SK-N-SH (cell line): ENCODE measurements around the gene FXR1. TPM values are rescaled to one million over a fixed set of nuclear protein-coding genes. Genes with fewer than 3 reads are reported as not detected.

Source experiments
- CTCF ChIA-PET: fragments of 300-600, 350-600 bp; formaldehyde crosslinking; extraction: SDS; loops from one replicate; lab custom pipeline; 2021; lab: Yijun Ruan, JAX
- POLR2A ChIA-PET: fragments of 350-600 bp; sonication (Branson Sonifier 250); formaldehyde crosslinking; extraction: SDS; loops from one replicate; lab custom pipeline; 2020; ENCODE audit warnings: antibody characterized with exemption, inconsistent platforms; lab: Yijun Ruan, JAX
- DNase-seq: peaks from one replicate; pipeline ENCODE4 v3.0.0; 2012
- H2AFZ ChIP-seq: fragments of 200-600 bp; sonication (generic); 2 replicates; pipeline ENCODE4 v1.8.1; 2016; ENCODE audit warnings: antibody characterized with exemption, mild to moderate bottlenecking, low read depth
- H3F3A ChIP-seq: fragments of 200-600 bp; sonication (generic); replicated peaks from 2 replicates; pipeline ENCODE3; 2016; ENCODE audit warnings: antibody characterized with exemption, mild to moderate bottlenecking; ENCODE audit not compliant: insufficient read depth
- H3K27ac ChIP-seq, 2 experiments: fragments of 200-500 bp in 1 of 2; fragments of 200-600 bp in 1 of 2; sonication (Bioruptor generic) in 1 of 2; sonication (generic), shearing (Covaris generic) in 1 of 2; 2 replicates each; pipeline versions ENCODE4 v1.5.1 to v1.6.1; 2014 to 2016; ENCODE audit warnings: low read depth in 2 of 2, inconsistent platforms in 1 of 2, low read length in 1 of 2, mild to moderate bottlenecking in 1 of 2, mixed read lengths in 1 of 2
- H3K27me3 ChIP-seq: fragments of 200-600 bp; sonication (generic), shearing (Covaris generic); 2 replicates; pipeline ENCODE4 v1.6.1; 2016; ENCODE audit warnings: mixed run types; ENCODE audit not compliant: insufficient read depth
- H3K36me3 ChIP-seq, 2 experiments: fragments of 200-500 bp in 1 of 2; fragments of 200-600 bp in 1 of 2; sonication (Bioruptor generic) in 1 of 2; sonication (generic) in 1 of 2; replicated peaks in 1 of 2; 2 replicates each; pipeline versions ENCODE3 to v1.5.1; 2014 to 2016; ENCODE audit warnings: low read length in 1 of 2, mild to moderate bottlenecking in 1 of 2; ENCODE audit not compliant: insufficient read depth in 2 of 2, control insufficient read depth in 1 of 2
- H3K4me1 ChIP-seq, 2 experiments: fragments of 200-500 bp in 1 of 2; fragments of 200-600 bp in 1 of 2; sonication (Bioruptor generic) in 1 of 2; sonication (generic), shearing (Covaris generic) in 1 of 2; 2 replicates each; pipeline versions ENCODE4 v1.5.1 to v1.6.1; 2014 to 2016; ENCODE audit warnings: low read depth in 1 of 2, low read length in 1 of 2, mixed run types in 1 of 2; ENCODE audit not compliant: insufficient read depth in 2 of 2, control insufficient read depth in 1 of 2
- H3K4me2 ChIP-seq: fragments of 200-600 bp; sonication (generic), shearing (Covaris generic); 2 replicates; pipeline ENCODE4 v1.6.1; 2017; ENCODE audit warnings: mixed run types
- H3K4me3 ChIP-seq, 2 experiments: fragments of 200-500 bp in 1 of 2; fragments of 200-600 bp in 1 of 2; sonication (Bioruptor generic) in 1 of 2; sonication (generic), shearing (Covaris generic) in 1 of 2; 2 replicates each; pipeline versions ENCODE4 v1.5.1 to v1.8.1; 2014 to 2016; ENCODE audit warnings: low read depth in 2 of 2, inconsistent platforms in 1 of 2, low read length in 1 of 2, mild to moderate bottlenecking in 1 of 2, mixed read lengths in 1 of 2, moderate library complexity in 1 of 2
- H3K79me2 ChIP-seq: fragments of 200-600 bp; sonication (generic); 2 replicates; pipeline ENCODE4 v1.8.1; 2017; ENCODE audit warnings: mild to moderate bottlenecking; ENCODE audit not compliant: insufficient read depth
- H3K9ac ChIP-seq: fragments of 200-600 bp; sonication (generic); 2 replicates; pipeline ENCODE4 v1.6.1; 2017; ENCODE audit warnings: mixed run types
- H3K9me2 ChIP-seq: fragments of 200-600 bp; sonication (generic); 2 replicates; pipeline ENCODE4 v1.6.1; 2017; ENCODE audit warnings: mixed run types
- H3K9me3 ChIP-seq: fragments of 200-600 bp; sonication (generic); 2 replicates; pipeline ENCODE4 v1.6.1; 2017; ENCODE audit warnings: mixed run types, mild to moderate bottlenecking, moderate library complexity
- H4K20me1 ChIP-seq: fragments of 200-600 bp; sonication (generic); 2 replicates; pipeline ENCODE4 v1.6.1; 2017; ENCODE audit warnings: mild to moderate bottlenecking, mixed run types; ENCODE audit not compliant: insufficient read depth
- CHD2 ChIP-seq: fragments of 150-350 bp; IDR thresholded peaks from 2 replicates; pipeline ENCODE4 v1.6.1; 2018; ENCODE audit warnings: low read length; ENCODE audit not compliant: partially characterized antibody
- EZH2phosphoT487 ChIP-seq: fragments of 200-600 bp; sonication (generic); IDR thresholded peaks from 2 replicates; pipeline ENCODE4 v1.6.1; 2017; ENCODE audit warnings: low read depth, mixed run types, mild to moderate bottlenecking, antibody characterized with exemption, moderate library complexity, borderline replicate concordance
- FOXM1 ChIP-seq: IDR thresholded peaks from 2 replicates; pipeline ENCODE4 v1.4.0; 2012; ENCODE audit warnings: low read depth, mild to moderate bottlenecking
- GABPA ChIP-seq: IDR thresholded peaks from 2 replicates; pipeline ENCODE4 v1.4.0; 2012; ENCODE audit warnings: low read depth, mild to moderate bottlenecking
- GATA2 ChIP-seq: sonication (generic); formaldehyde crosslinking; IDR thresholded peaks from 2 replicates; pipeline ENCODE4 v1.5.0; 2020; ENCODE audit warnings: mild to moderate bottlenecking, missing genetic modification reagents
- IRF3 ChIP-seq: fragments of 150-350 bp; IDR thresholded peaks from 2 replicates; pipeline ENCODE4 v1.6.1; 2016; ENCODE audit warnings: mild to moderate bottlenecking, low read depth, low read length
- JUND ChIP-seq: IDR thresholded peaks from 2 replicates; pipeline ENCODE4 v1.4.0; 2012
- NRF1 ChIP-seq: IDR thresholded peaks from 2 replicates; pipeline ENCODE4 v1.6.1; 2012; ENCODE audit warnings: low read depth, mild to moderate bottlenecking, low read length
- RAD21 ChIP-seq: IDR thresholded peaks from 2 replicates; pipeline ENCODE4 v1.6.1; 2012; ENCODE audit warnings: mild to moderate bottlenecking, low read length
- RCOR1 ChIP-seq: fragments of 150-350 bp; IDR thresholded peaks from 2 replicates; pipeline ENCODE4 v1.6.1; 2017; ENCODE audit warnings: antibody characterized with exemption, low read length
- RFX5 ChIP-seq: IDR thresholded peaks from 2 replicates; pipeline ENCODE4 v1.6.1; 2012; ENCODE audit warnings: mild to moderate bottlenecking, improper control_type of control experiment, low read length
- SIN3A ChIP-seq: IDR thresholded peaks from 2 replicates; pipeline ENCODE4 v1.6.1; 2012; ENCODE audit warnings: low read depth, mild to moderate bottlenecking, low read length, moderate library complexity, borderline replicate concordance
- SMC3 ChIP-seq: IDR thresholded peaks from 2 replicates; pipeline ENCODE4 v1.6.1; 2012; ENCODE audit warnings: low read depth, low read length, improper control_type of control experiment
- TCF12 ChIP-seq: IDR thresholded peaks from 2 replicates; pipeline ENCODE4 v1.4.0; 2012
- TEAD4 ChIP-seq: IDR thresholded peaks from 2 replicates; pipeline ENCODE4 v1.4.0; 2012; ENCODE audit warnings: mild to moderate bottlenecking, borderline replicate concordance; ENCODE audit not compliant: insufficient read depth
- USF1 ChIP-seq: IDR thresholded peaks from 2 replicates; pipeline ENCODE4 v1.4.0; 2012; ENCODE audit warnings: low read depth, borderline replicate concordance
- YY1 ChIP-seq: IDR thresholded peaks from 2 replicates; pipeline ENCODE4 v1.4.0; 2012; ENCODE audit warnings: low read depth, mild to moderate bottlenecking
- ZBTB33 ChIP-seq: IDR thresholded peaks from 2 replicates; pipeline ENCODE4 v1.4.0; 2012; ENCODE audit warnings: low read depth, borderline replicate concordance
- WGBS: methylation state at CpG from one replicate; pipeline ENCODE4 v1.1.6; 2017; ENCODE audit warnings: low lambda C conversion rate; 5-methylcytosine and 5-hydroxymethylcytosine counted together
- polyA plus RNA-seq, 3 experiments: library from polyadenylated mRNA; depleted of rRNA; stranded (reverse); fragments of >200 nt; gene quantifications; 2 replicates each; pipeline ENCODE4 v1.2.3, GENCODE V29; 2012

The FXR1 gene
- polyA plus RNA-seq, 1 of the 3 experiments (the other 2 are of a cell fraction): 114 TPM

- TF ChIP-seq FOXM1 (no peak), RAD21 (no peak), TCF12 (no peak), GABPA (no peak), USF1 (no peak), NRF1 (no peak), ZBTB33 (no peak)
- TF ChIP-seq, all 33 proteins: peak for 0
These were observed 50.1 kb downstream of the FXR1 start (continued) for GRCh38 chr3:180962530-180962929.

- Histone ChIP-seq H3K4me2 (no peak overlapping the region), H3K9me3 (no peaks in the 10 kb centered on the region), H3K9ac (no peak overlapping the region), H3K79me2 (peaks cover 15% of the 10 kb centered on the region), H3F3A (no peaks in the 10 kb centered on the region), H2AFZ (no peak overlapping the region), H4K20me1 (no peaks in the 10 kb centered on the region), H3K27ac (no peak overlapping the region), H3K27me3 (no peaks in the 10 kb centered on the region), H3K4me1 (no peaks in the 10 kb centered on the region), H3K36me3 (peaks cover 77 to 87% of the 10 kb centered on the region in 2 experiments), H3K4me3 (no peak overlapping the region), H3K9me2 (no peaks in the 10 kb centered on the region)
- DNase-seq: no peak
- ChIA-PET CTCF (interaction anchor here (1.0 kb wide), 1 partner anchor 13 kb away, joined by 4 read pairs; no protein-coding TSS in a partner anchor), POLR2A (no interaction called here)
- TF ChIP-seq EZH2phosphoT487 (no peak), USF1 (no peak), IRF3 (no peak)
- WGBS: 98% methylated on average over 6 of the region's 6 CpGs
These were observed 58.5 kb downstream of the FXR1 start for GRCh38 chr3:180970931-180971330.

- no peaks in the 10 kb centered on the region for H4K20me1 ChIP-seq
- H3K27ac ChIP-seq: no peak overlapping the region
- H3K9me2 ChIP-seq: no peaks in the 10 kb centered on the region
- peaks cover 79 to 85% of the 10 kb centered on the region in 2 experiments for H3K36me3 ChIP-seq
- no peaks in the 10 kb centered on the region for H3K9me3 ChIP-seq
- peaks cover 9% of the 10 kb centered on the region for H3F3A ChIP-seq
- no peak overlapping the region for H3K4me3 ChIP-seq
- 94% methylated on average over 2 of the region's 2 CpGs for WGBS
- H2AFZ ChIP-seq: no peak overlapping the region
- no peaks in the 10 kb centered on the region for H3K27me3 ChIP-seq
- ChIA-PET CTCF (no interaction called here), POLR2A (no interaction called here)
- no peaks in the 10 kb centered on the region for H3K4me1 ChIP-seq
- no peak for DNase-seq
- no peak overlapping the region for H3K9ac ChIP-seq
- H3K79me2 ChIP-seq: peaks cover 9% of the 10 kb centered on the region
- H3K4me2 ChIP-seq: no peak overlapping the region
- TF ChIP-seq GABPA (no peak), SMC3 (no peak), SIN3A (no peak), IRF3 (no peak), TEAD4 (no peak), RCOR1 (no peak), EZH2phosphoT487 (no peak), RFX5 (no peak), YY1 (no peak), JUND (no peak), FOXM1 (no peak), GATA2 (CRISPR knock-in tag) (no peak), USF1 (no peak), CHD2 (no peak)
These were observed 61.1 kb downstream of the FXR1 start for GRCh38 chr3:180973543-180973942.
